SK-N-SH (cell line): ENCODE measurements around the gene EXD2. TPM values are rescaled to one million over a fixed set of nuclear protein-coding genes. Genes with fewer than 3 reads are reported as not detected.

Experiments
- CTCF ChIA-PET: fragments of 300-600, 350-600 bp; formaldehyde crosslinking; extraction: SDS; loops from one replicate; lab custom pipeline; 2021; lab: Yijun Ruan, JAX
- POLR2A ChIA-PET: fragments of 350-600 bp; sonication (Branson Sonifier 250); formaldehyde crosslinking; extraction: SDS; loops from one replicate; lab custom pipeline; 2020; ENCODE audit warnings: antibody characterized with exemption, inconsistent platforms; lab: Yijun Ruan, JAX
- DNase-seq: peaks from one replicate; pipeline ENCODE4 v3.0.0; 2012
- H2AFZ ChIP-seq: fragments of 200-600 bp; sonication (generic); 2 replicates; pipeline ENCODE4 v1.8.1; 2016; ENCODE audit warnings: antibody characterized with exemption, mild to moderate bottlenecking, low read depth
- H3F3A ChIP-seq: fragments of 200-600 bp; sonication (generic); replicated peaks from 2 replicates; pipeline ENCODE3; 2016; ENCODE audit warnings: antibody characterized with exemption, mild to moderate bottlenecking; ENCODE audit not compliant: insufficient read depth
- H3K27ac ChIP-seq, 2 experiments: fragments of 200-500 bp in 1 of 2; fragments of 200-600 bp in 1 of 2; sonication (Bioruptor generic) in 1 of 2; sonication (generic), shearing (Covaris generic) in 1 of 2; 2 replicates each; pipeline versions ENCODE4 v1.5.1 to v1.6.1; 2014 to 2016; ENCODE audit warnings: low read depth in 2 of 2, inconsistent platforms in 1 of 2, low read length in 1 of 2, mild to moderate bottlenecking in 1 of 2, mixed read lengths in 1 of 2
- H3K27me3 ChIP-seq: fragments of 200-600 bp; sonication (generic), shearing (Covaris generic); 2 replicates; pipeline ENCODE4 v1.6.1; 2016; ENCODE audit warnings: mixed run types; ENCODE audit not compliant: insufficient read depth
- H3K36me3 ChIP-seq, 2 experiments: fragments of 200-500 bp in 1 of 2; fragments of 200-600 bp in 1 of 2; sonication (Bioruptor generic) in 1 of 2; sonication (generic) in 1 of 2; replicated peaks in 1 of 2; 2 replicates each; pipeline versions ENCODE3 to v1.5.1; 2014 to 2016; ENCODE audit warnings: low read length in 1 of 2, mild to moderate bottlenecking in 1 of 2; ENCODE audit not compliant: insufficient read depth in 2 of 2, control insufficient read depth in 1 of 2
- H3K4me1 ChIP-seq, 2 experiments: fragments of 200-500 bp in 1 of 2; fragments of 200-600 bp in 1 of 2; sonication (Bioruptor generic) in 1 of 2; sonication (generic), shearing (Covaris generic) in 1 of 2; 2 replicates each; pipeline versions ENCODE4 v1.5.1 to v1.6.1; 2014 to 2016; ENCODE audit warnings: low read depth in 1 of 2, low read length in 1 of 2, mixed run types in 1 of 2; ENCODE audit not compliant: insufficient read depth in 2 of 2, control insufficient read depth in 1 of 2
- H3K4me2 ChIP-seq: fragments of 200-600 bp; sonication (generic), shearing (Covaris generic); 2 replicates; pipeline ENCODE4 v1.6.1; 2017; ENCODE audit warnings: mixed run types
- H3K4me3 ChIP-seq, 2 experiments: fragments of 200-500 bp in 1 of 2; fragments of 200-600 bp in 1 of 2; sonication (Bioruptor generic) in 1 of 2; sonication (generic), shearing (Covaris generic) in 1 of 2; 2 replicates each; pipeline versions ENCODE4 v1.5.1 to v1.8.1; 2014 to 2016; ENCODE audit warnings: low read depth in 2 of 2, inconsistent platforms in 1 of 2, low read length in 1 of 2, mild to moderate bottlenecking in 1 of 2, mixed read lengths in 1 of 2, moderate library complexity in 1 of 2
- H3K79me2 ChIP-seq: fragments of 200-600 bp; sonication (generic); 2 replicates; pipeline ENCODE4 v1.8.1; 2017; ENCODE audit warnings: mild to moderate bottlenecking; ENCODE audit not compliant: insufficient read depth
- H3K9ac ChIP-seq: fragments of 200-600 bp; sonication (generic); 2 replicates; pipeline ENCODE4 v1.6.1; 2017; ENCODE audit warnings: mixed run types
- H3K9me2 ChIP-seq: fragments of 200-600 bp; sonication (generic); 2 replicates; pipeline ENCODE4 v1.6.1; 2017; ENCODE audit warnings: mixed run types
- H3K9me3 ChIP-seq: fragments of 200-600 bp; sonication (generic); 2 replicates; pipeline ENCODE4 v1.6.1; 2017; ENCODE audit warnings: mixed run types, mild to moderate bottlenecking, moderate library complexity
- H4K20me1 ChIP-seq: fragments of 200-600 bp; sonication (generic); 2 replicates; pipeline ENCODE4 v1.6.1; 2017; ENCODE audit warnings: mild to moderate bottlenecking, mixed run types; ENCODE audit not compliant: insufficient read depth
- EP300 ChIP-seq, 2 experiments: IDR thresholded peaks; 2 replicates each; pipeline versions ENCODE4 v1.4.0 to v1.6.1; 2012; ENCODE audit warnings: borderline replicate concordance in 1 of 2, low read depth in 1 of 2, low read length in 1 of 2
- FOSL2 ChIP-seq: IDR thresholded peaks from 2 replicates; pipeline ENCODE4 v1.4.0; 2012; ENCODE audit warnings: low read depth, mild to moderate bottlenecking, moderate library complexity, borderline replicate concordance
- FOXM1 ChIP-seq: IDR thresholded peaks from 2 replicates; pipeline ENCODE4 v1.4.0; 2012; ENCODE audit warnings: low read depth, mild to moderate bottlenecking
- GABPA ChIP-seq: IDR thresholded peaks from 2 replicates; pipeline ENCODE4 v1.4.0; 2012; ENCODE audit warnings: low read depth, mild to moderate bottlenecking
- JUND ChIP-seq: IDR thresholded peaks from 2 replicates; pipeline ENCODE4 v1.4.0; 2012
- MXI1 ChIP-seq: IDR thresholded peaks from 2 replicates; pipeline ENCODE4 v1.6.1; 2012; ENCODE audit warnings: mild to moderate bottlenecking, low read depth, low read length, improper control_type of control experiment
- NFIC ChIP-seq: IDR thresholded peaks from 2 replicates; pipeline ENCODE4 v1.4.0; 2012; ENCODE audit warnings: borderline replicate concordance
- NRF1 ChIP-seq: IDR thresholded peaks from 2 replicates; pipeline ENCODE4 v1.6.1; 2012; ENCODE audit warnings: low read depth, mild to moderate bottlenecking, low read length
- RXRA ChIP-seq: IDR thresholded peaks from 2 replicates; pipeline ENCODE4 v1.4.0; 2012; ENCODE audit warnings: low read depth, mild to moderate bottlenecking, borderline replicate concordance
- TAF1 ChIP-seq: IDR thresholded peaks from 2 replicates; pipeline ENCODE4 v1.6.1; 2012; ENCODE audit warnings: low read depth, mild to moderate bottlenecking, low read length, moderate library complexity, borderline replicate concordance
- YY1 ChIP-seq: IDR thresholded peaks from 2 replicates; pipeline ENCODE4 v1.4.0; 2012; ENCODE audit warnings: low read depth, mild to moderate bottlenecking
- WGBS: methylation state at CpG from one replicate; pipeline ENCODE4 v1.1.6; 2017; ENCODE audit warnings: low lambda C conversion rate; 5-methylcytosine and 5-hydroxymethylcytosine counted together
- polyA plus RNA-seq, 3 experiments: library from polyadenylated mRNA; depleted of rRNA; stranded (reverse); fragments of >200 nt; gene quantifications; 2 replicates each; pipeline ENCODE4 v1.2.3, GENCODE V29; 2012
- TF ChIP-seq, protein P1 (sequence below): fragments of 150-350 bp; IDR thresholded peaks from 2 replicates; pipeline ENCODE4 v1.6.1; 2016; ENCODE audit warnings: mild to moderate bottlenecking, low read depth, low read length
- TF ChIP-seq, protein P2 (sequence below): IDR thresholded peaks from 2 replicates; pipeline ENCODE4 v1.4.0; 2012; ENCODE audit warnings: low read depth, borderline replicate concordance

EXD2 gene
- polyA plus RNA-seq, 1 of the 3 experiments (the other 2 are of a cell fraction) = 15.1 TPM

DNA sequence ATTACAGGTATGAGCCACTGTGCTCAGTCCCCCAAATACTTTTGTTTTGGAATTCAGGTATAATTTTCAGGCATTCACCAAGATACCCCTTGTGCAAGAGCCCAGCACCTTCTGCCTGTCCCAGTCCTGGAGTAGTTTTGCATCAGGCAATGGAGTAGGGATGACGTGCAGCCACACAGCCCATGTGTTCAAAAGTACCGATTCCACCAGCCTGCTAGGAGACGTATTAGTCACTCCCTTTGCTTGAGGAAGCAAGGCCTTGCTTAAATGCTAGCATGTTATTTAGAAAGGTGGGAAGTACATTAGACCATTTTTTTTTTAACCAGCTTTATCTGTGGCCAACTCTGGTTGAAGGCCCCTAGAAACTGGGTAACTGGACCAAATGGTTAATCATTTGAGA lies 53.6 kb downstream of the EXD2 start (continued):
- TF ChIP-seq, protein P1, sequence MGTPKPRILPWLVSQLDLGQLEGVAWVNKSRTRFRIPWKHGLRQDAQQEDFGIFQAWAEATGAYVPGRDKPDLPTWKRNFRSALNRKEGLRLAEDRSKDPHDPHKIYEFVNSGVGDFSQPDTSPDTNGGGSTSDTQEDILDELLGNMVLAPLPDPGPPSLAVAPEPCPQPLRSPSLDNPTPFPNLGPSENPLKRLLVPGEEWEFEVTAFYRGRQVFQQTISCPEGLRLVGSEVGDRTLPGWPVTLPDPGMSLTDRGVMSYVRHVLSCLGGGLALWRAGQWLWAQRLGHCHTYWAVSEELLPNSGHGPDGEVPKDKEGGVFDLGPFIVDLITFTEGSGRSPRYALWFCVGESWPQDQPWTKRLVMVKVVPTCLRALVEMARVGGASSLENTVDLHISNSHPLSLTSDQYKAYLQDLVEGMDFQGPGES = no peak
- TF ChIP-seq FOSL2 (no peak), GABPA (no peak), RXRA (no peak)

DNA sequence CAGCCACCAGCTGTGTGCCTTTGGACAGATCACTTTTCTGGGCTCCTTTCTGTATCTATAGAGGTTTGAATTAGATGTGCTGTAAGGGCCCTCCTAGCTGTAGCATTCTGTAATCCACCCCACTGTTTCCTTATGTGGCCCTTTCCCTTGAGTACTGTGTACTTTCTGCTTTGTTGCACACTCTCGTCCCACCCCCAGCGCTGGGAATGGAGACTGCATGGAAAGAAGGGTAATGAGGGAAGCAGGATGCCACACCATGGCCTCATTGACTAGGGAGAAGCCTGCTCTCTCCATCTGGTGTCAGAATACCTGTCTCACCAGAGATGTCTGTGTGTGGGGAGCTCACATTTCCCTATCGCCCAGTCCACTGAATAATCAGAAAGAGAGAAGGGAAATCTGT lies 55.0 kb downstream of the EXD2 start:
- Histone ChIP-seq H3K4me1 (peaks cover 2 to 5% of the 10 kb centered on the region in 2 experiments; a peak in 3 of 4 replicates), H4K20me1 (no peaks in the 10 kb centered on the region), H3K4me3 (no peak overlapping the region), H3K79me2 (no peaks in the 10 kb centered on the region), H3K9me2 (no peaks in the 10 kb centered on the region), H3K27me3 (no peaks in the 10 kb centered on the region), H3K27ac (no peak overlapping the region), H2AFZ (no peak overlapping the region), H3F3A (peaks cover 18% of the 10 kb centered on the region), H3K4me2 (no peak overlapping the region), H3K9me3 (no peaks in the 10 kb centered on the region), H3K9ac (no peak overlapping the region), H3K36me3 (peaks cover 0 to 10% of the 10 kb centered on the region in 2 experiments)
- ChIA-PET CTCF (interaction anchor here (0.8 to 5.1 kb wide), 6 partner anchors 15 to 328 kb away, joined by 3 to 44 read pairs (median 14); partner anchors contain the start of gene GALNT16), POLR2A (no interaction called here)
- no peak for TF ChIP-seq EP300 (IDR thresholded peaks at IDR 0.05; ENCODE audit: borderline replicate concordance in 1 of 2, low read depth in 1 of 2, low read length in 1 of 2)
- no peak for TF ChIP-seq MXI1
- no peak for TF ChIP-seq FOXM1
- no peak for TF ChIP-seq JUND
- TF ChIP-seq GABPA = no peak
- no peak for TF ChIP-seq NFIC
- no peak for TF ChIP-seq NRF1
- no peak for TF ChIP-seq TAF1
- TF ChIP-seq, protein P2, sequence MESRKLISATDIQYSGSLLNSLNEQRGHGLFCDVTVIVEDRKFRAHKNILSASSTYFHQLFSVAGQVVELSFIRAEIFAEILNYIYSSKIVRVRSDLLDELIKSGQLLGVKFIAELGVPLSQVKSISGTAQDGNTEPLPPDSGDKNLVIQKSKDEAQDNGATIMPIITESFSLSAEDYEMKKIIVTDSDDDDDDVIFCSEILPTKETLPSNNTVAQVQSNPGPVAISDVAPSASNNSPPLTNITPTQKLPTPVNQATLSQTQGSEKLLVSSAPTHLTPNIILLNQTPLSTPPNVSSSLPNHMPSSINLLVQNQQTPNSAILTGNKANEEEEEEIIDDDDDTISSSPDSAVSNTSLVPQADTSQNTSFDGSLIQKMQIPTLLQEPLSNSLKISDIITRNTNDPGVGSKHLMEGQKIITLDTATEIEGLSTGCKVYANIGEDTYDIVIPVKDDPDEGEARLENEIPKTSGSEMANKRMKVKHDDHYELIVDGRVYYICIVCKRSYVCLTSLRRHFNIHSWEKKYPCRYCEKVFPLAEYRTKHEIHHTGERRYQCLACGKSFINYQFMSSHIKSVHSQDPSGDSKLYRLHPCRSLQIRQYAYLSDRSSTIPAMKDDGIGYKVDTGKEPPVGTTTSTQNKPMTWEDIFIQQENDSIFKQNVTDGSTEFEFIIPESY = no peak
- TF ChIP-seq YY1 = no peak
- 95% methylated on average over 3 of the region's 3 CpGs for WGBS
- DNase-seq = no peak
